ENCODE measurements around the gene PDE6C.

- TF ChIP-seq, protein P1, sequence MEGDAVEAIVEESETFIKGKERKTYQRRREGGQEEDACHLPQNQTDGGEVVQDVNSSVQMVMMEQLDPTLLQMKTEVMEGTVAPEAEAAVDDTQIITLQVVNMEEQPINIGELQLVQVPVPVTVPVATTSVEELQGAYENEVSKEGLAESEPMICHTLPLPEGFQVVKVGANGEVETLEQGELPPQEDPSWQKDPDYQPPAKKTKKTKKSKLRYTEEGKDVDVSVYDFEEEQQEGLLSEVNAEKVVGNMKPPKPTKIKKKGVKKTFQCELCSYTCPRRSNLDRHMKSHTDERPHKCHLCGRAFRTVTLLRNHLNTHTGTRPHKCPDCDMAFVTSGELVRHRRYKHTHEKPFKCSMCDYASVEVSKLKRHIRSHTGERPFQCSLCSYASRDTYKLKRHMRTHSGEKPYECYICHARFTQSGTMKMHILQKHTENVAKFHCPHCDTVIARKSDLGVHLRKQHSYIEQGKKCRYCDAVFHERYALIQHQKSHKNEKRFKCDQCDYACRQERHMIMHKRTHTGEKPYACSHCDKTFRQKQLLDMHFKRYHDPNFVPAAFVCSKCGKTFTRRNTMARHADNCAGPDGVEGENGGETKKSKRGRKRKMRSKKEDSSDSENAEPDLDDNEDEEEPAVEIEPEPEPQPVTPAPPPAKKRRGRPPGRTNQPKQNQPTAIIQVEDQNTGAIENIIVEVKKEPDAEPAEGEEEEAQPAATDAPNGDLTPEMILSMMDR (IDR thresholded peaks at IDR 0.05; ENCODE audit: low read length), result no peak
- TF ChIP-seq EZH2 (optimal IDR thresholded peaks at IDR 0.05; ENCODE audit: low read depth, low read length) (no peak), EZH2phosphoT487 (IDR thresholded peaks at IDR 0.05; ENCODE audit: low read length) (no peak)
Observed at GRCh38 chr10:93630625-93631557, 18.6 kb downstream of the PDE6C start.
